GM20000 (cell line): Measurements from ENCODE around the gene ZCCHC14.

Source experiments
- DNase-seq: peaks from one replicate; pipeline ENCODE4 v3.0.0; 2012; ENCODE audit warnings: low spot score
- TF ChIP-seq, protein P1 (sequence below): IDR thresholded peaks from 2 replicates; pipeline ENCODE4 v1.5.1; 2012; ENCODE audit warnings: mild to moderate bottlenecking, control low read depth; ENCODE audit errors: extremely low read depth, missing control alignments

ZCCHC14 gene

DNA sequence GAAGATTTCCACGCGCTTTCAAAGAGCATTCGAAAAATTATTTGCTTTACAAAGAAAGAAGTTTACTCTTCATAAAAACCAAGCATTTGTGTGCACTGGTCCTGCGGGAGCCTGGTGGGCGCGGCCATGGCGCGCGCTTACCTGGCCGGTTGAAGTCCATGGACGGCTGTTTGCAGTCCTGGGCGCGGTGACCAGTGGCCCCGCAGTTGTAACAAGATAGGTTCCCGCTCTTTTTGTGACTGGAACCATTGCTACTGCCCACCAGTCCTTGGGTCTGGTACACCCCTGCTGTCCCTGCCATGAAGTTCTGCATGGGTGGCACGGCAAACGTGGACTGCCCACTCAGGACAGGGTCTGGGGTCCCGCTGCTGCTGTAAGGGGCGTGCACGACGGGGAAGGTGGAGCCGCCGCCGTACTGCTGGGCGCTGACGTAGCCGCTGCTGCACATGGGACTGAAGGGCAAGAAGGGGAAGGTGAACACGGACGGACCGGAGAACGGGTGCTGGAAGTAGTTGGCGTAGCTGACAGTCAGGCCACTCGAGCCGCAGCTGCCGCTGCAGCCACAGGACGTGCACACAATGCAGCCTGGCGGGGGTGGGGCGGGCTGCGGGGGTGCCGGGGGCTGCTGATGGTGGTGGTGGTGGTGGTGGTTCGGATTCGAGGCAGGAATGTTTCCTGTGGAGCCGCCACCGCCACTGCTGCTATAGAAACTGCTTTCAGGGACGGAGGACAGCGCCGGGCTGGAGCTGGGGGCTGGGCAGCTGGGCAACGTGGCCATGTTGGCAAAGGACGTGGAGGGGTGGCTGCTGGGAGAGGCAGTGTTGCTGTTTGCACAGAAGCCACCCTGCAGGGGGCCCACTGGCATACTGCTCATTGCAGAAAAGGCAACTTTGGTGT is 81.2 kb downstream of the ZCCHC14 start:
- TF ChIP-seq, protein P1, sequence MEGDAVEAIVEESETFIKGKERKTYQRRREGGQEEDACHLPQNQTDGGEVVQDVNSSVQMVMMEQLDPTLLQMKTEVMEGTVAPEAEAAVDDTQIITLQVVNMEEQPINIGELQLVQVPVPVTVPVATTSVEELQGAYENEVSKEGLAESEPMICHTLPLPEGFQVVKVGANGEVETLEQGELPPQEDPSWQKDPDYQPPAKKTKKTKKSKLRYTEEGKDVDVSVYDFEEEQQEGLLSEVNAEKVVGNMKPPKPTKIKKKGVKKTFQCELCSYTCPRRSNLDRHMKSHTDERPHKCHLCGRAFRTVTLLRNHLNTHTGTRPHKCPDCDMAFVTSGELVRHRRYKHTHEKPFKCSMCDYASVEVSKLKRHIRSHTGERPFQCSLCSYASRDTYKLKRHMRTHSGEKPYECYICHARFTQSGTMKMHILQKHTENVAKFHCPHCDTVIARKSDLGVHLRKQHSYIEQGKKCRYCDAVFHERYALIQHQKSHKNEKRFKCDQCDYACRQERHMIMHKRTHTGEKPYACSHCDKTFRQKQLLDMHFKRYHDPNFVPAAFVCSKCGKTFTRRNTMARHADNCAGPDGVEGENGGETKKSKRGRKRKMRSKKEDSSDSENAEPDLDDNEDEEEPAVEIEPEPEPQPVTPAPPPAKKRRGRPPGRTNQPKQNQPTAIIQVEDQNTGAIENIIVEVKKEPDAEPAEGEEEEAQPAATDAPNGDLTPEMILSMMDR: no peak
- no peak for DNase-seq

DNA sequence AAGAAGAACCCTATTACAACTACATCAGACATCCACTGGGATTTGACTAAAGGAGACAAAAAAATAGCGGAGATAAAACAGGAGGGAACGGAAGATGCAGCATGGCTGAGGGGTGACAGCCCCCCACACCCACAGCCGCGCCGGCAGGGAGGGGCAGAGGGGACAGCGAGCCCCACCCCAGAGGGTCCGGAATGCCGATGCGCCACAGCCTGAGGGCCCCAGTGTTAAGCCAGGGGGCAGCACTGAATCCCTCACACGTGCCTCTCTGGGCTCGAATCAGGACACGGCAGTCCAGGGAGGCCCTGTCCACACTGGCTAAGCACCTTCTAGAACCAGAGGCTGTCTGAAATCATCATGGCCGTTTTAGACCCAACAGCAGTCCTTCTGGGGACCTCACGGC is 81.9 kb downstream of the ZCCHC14 start:
- DNase-seq: no peak
- TF ChIP-seq, protein P1: no peak

DNA sequence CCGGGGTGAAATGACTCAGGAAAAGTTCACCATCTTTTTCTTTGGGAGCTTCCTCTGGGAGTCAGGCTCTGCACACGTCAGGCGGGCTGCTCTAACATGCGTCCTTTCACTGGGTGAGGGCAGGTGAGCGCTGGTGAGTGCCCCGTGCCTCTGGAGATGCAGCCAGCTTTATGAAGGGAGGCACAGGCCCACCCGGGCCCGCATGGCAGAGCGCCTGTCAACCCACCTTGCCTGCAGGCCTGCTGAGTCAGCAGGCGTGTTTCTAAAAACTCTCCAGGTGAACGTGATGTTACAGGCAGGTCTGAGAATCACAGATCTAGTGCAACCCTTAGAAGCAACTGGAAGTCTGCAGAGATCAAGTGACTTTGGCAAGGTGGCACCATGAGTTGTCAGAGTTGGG is 82.3 kb downstream of the ZCCHC14 start:
- TF ChIP-seq, protein P1: no peak
- no peak for DNase-seq

DNA sequence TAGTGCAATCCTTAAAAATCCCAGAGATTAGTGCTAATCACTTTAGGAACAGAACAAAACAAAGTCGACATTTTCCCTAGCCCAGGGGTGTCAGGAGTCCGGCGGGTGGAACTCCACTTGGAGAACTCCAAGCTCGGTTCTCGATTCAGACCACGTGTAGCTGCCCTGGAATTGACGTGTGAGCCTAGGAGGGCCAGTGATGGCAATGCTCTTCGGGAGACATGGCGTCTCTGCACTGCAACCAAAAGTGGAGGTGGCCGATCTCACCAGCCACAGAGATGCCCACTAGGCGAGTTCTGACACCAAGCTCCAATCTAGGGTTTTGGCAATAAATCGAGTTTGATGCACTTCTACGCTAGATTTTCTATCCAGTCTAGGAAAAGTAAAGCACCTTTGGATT is 83.0 kb downstream of the ZCCHC14 start:
- no peak for DNase-seq
- TF ChIP-seq, protein P1: no peak

DNA sequence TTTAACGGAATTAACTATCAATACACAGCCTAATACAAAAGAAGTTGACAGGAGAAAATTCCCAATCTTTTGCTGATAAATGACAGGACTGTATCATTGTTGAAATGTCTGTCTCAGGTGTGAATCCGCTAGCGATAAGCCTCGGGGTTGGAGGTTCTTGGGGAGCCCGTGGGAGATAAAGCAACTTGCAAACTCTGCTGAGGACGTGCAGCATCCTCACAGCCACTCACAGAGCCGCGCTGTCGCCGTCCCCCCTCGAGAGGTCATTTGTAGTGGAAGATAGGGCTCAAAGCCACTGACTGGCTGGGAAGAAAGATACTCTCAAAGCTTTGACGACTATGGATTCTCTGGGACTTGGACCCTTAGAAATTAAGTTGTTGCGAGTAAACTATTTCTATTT is 83.7 kb downstream of the ZCCHC14 start:
- TF ChIP-seq, protein P1: no peak
- DNase-seq: no peak

DNA sequence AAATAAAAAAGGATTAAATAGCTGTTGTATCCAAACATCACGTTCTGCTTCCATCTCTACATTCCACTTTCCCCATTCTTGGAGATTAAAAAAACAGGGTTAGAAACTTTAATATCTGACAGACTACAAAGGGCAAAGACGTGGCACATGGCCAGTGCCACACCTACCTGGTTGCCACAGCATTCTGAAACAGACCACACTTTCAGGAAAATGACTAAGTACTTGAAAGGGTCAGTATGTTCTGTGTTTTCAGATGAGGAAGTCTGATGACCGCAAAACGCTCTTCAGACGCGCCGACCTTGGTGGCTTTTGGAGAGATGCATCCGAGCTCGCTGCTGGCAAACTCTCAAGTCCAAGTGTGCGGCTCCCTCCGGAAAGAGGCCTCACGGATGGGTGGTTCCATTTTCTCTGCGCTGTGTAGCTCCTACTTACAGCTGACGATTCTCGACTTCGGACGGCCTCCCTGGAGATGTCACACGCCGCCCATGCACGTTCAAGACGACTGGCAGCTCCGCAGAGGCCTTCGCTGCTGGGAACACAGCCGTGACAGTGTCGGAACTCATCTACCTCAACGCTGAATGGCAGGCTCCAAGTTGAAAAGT is 85.2 kb downstream of the ZCCHC14 start:
- no peak for DNase-seq

More for the DNA sequence above, 85.2 kb downstream of the ZCCHC14 start:
- TF ChIP-seq, protein P1: no peak
